ENCODE measurements around the gene ABLIM3. TPM values are rescaled to one million over a fixed set of nuclear protein-coding genes. Genes with fewer than 3 reads are reported as not detected.

ABLIM3 gene
- polyA plus RNA-seq, 1 donor from 2014 or later: 17.7 TPM

DNA sequence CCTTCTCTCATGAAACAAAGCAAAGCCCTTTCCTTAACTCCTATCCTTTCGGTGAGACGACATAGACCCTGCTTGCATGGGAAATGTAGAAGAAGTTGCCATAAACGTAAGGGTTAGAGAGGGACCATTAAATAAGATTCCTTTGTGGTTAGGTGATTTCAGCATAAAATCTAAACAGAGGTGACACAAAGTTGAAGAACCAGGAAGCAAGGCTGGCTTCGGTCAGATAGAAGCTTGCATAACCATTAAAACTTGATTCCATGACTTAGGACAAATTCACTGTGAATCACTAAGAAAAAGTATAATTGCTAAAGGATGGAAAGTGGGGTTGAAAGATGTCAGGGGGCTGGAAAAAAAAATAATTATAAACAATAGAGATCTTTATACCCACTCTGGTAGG is 30.9 kb upstream of the ABLIM3 start:
- H3K36me3 ChIP-seq (ENCODE audit: insufficient read depth, low read length): no peaks in the 10 kb centered on the region
- no peak overlapping the region for H3K4me3 ChIP-seq (ENCODE audit: low read length)
- no peaks in the 10 kb centered on the region for H4K20me1 ChIP-seq (ENCODE audit: insufficient read depth)
- no peaks in the 10 kb centered on the region for H3K79me2 ChIP-seq (replicated peaks; ENCODE audit: insufficient read depth, low read length)
- H3K9me2 ChIP-seq (ENCODE audit: insufficient read depth, low read length): no peaks in the 10 kb centered on the region
- no peak overlapping the region for H3K4me2 ChIP-seq (ENCODE audit: low read length)
- H3F3A ChIP-seq (ENCODE audit: insufficient read depth, low read length, poor library complexity, severe bottlenecking): no peaks in the 10 kb centered on the region
- no peak overlapping the region for H3K27ac ChIP-seq (ENCODE audit: low read length)
- H3K9me3 ChIP-seq (ENCODE audit: low read length): no peaks in the 10 kb centered on the region
- no peak overlapping the region for H3K9ac ChIP-seq (ENCODE audit: low read length)
- H3K27me3 ChIP-seq (ENCODE audit: insufficient read depth, low read depth, low read length): no peaks in the 10 kb centered on the region
- H2AFZ ChIP-seq (ENCODE audit: low read depth, low read length): no peak overlapping the region
- TF ChIP-seq EZH2 (IDR thresholded peaks at IDR 0.05; ENCODE audit: borderline replicate concordance, insufficient read depth, low read length, poor library complexity, severe bottlenecking) (no peak), MXI1 (conservative IDR thresholded peaks at IDR 0.05; ENCODE audit: poor library complexity, severe bottlenecking) (no peak), RAD21 (conservative IDR thresholded peaks at IDR 0.05) (no peak), TAF1 (IDR thresholded peaks at IDR 0.05; ENCODE audit: low read depth) (no peak), SMC3 (conservative IDR thresholded peaks at IDR 0.05; ENCODE audit: poor library complexity) (no peak), POLR2AphosphoS5 (IDR thresholded peaks at IDR 0.05) (no peak), EP300 (conservative IDR thresholded peaks at IDR 0.05; ENCODE audit: poor library complexity, severe bottlenecking) (no peak)
- TF ChIP-seq, protein P1, sequence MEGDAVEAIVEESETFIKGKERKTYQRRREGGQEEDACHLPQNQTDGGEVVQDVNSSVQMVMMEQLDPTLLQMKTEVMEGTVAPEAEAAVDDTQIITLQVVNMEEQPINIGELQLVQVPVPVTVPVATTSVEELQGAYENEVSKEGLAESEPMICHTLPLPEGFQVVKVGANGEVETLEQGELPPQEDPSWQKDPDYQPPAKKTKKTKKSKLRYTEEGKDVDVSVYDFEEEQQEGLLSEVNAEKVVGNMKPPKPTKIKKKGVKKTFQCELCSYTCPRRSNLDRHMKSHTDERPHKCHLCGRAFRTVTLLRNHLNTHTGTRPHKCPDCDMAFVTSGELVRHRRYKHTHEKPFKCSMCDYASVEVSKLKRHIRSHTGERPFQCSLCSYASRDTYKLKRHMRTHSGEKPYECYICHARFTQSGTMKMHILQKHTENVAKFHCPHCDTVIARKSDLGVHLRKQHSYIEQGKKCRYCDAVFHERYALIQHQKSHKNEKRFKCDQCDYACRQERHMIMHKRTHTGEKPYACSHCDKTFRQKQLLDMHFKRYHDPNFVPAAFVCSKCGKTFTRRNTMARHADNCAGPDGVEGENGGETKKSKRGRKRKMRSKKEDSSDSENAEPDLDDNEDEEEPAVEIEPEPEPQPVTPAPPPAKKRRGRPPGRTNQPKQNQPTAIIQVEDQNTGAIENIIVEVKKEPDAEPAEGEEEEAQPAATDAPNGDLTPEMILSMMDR (IDR thresholded peaks at IDR 0.05; ENCODE audit: poor library complexity, severe bottlenecking): no peak
- TF ChIP-seq, protein P2, sequence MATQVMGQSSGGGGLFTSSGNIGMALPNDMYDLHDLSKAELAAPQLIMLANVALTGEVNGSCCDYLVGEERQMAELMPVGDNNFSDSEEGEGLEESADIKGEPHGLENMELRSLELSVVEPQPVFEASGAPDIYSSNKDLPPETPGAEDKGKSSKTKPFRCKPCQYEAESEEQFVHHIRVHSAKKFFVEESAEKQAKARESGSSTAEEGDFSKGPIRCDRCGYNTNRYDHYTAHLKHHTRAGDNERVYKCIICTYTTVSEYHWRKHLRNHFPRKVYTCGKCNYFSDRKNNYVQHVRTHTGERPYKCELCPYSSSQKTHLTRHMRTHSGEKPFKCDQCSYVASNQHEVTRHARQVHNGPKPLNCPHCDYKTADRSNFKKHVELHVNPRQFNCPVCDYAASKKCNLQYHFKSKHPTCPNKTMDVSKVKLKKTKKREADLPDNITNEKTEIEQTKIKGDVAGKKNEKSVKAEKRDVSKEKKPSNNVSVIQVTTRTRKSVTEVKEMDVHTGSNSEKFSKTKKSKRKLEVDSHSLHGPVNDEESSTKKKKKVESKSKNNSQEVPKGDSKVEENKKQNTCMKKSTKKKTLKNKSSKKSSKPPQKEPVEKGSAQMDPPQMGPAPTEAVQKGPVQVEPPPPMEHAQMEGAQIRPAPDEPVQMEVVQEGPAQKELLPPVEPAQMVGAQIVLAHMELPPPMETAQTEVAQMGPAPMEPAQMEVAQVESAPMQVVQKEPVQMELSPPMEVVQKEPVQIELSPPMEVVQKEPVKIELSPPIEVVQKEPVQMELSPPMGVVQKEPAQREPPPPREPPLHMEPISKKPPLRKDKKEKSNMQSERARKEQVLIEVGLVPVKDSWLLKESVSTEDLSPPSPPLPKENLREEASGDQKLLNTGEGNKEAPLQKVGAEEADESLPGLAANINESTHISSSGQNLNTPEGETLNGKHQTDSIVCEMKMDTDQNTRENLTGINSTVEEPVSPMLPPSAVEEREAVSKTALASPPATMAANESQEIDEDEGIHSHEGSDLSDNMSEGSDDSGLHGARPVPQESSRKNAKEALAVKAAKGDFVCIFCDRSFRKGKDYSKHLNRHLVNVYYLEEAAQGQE (IDR thresholded peaks at IDR 0.05; ENCODE audit: borderline replicate concordance): no peak

DNA sequence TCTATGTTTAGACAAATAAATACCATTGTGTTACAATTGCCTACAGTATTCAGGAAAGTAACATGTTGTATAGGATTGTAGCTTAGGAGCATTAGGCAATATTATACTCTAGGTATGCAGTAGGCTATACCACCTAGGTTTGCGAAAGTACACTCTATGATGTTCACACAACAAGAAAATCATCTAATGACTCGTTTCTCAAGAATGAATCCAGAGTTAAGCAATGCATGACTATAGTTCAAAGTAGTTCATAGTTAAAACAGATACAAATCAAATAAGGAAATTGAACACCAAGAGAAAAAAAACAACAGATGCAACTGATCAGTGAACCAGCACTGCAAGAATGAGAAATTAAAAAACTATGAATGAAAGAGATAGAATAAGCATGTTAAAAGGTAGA is 27.6 kb upstream of the ABLIM3 start:
- no peak for TF ChIP-seq POLR2AphosphoS5 (IDR thresholded peaks at IDR 0.05)
- TF ChIP-seq EZH2 (IDR thresholded peaks at IDR 0.05; ENCODE audit: borderline replicate concordance, insufficient read depth, low read length, poor library complexity, severe bottlenecking): no peak
- TF ChIP-seq MXI1 (conservative IDR thresholded peaks at IDR 0.05; ENCODE audit: poor library complexity, severe bottlenecking): no peak
- TF ChIP-seq TAF1 (IDR thresholded peaks at IDR 0.05; ENCODE audit: low read depth): no peak
- TF ChIP-seq, protein P2 (IDR thresholded peaks at IDR 0.05; ENCODE audit: borderline replicate concordance): no peak
- TF ChIP-seq, protein P1 (IDR thresholded peaks at IDR 0.05; ENCODE audit: poor library complexity, severe bottlenecking): no peak
- TF ChIP-seq RAD21 (conservative IDR thresholded peaks at IDR 0.05): no peak
- TF ChIP-seq EP300 (conservative IDR thresholded peaks at IDR 0.05; ENCODE audit: poor library complexity, severe bottlenecking): no peak
- no peak for TF ChIP-seq SMC3 (conservative IDR thresholded peaks at IDR 0.05; ENCODE audit: poor library complexity)
- H3K4me2 ChIP-seq (ENCODE audit: low read length): no peak overlapping the region
- H3K27me3 ChIP-seq (ENCODE audit: insufficient read depth, low read depth, low read length): no peaks in the 10 kb centered on the region
- no peak overlapping the region for H3K27ac ChIP-seq (ENCODE audit: low read length)
- no peaks in the 10 kb centered on the region for H3K36me3 ChIP-seq (ENCODE audit: insufficient read depth, low read length)
- H3K79me2 ChIP-seq (replicated peaks; ENCODE audit: insufficient read depth, low read length): no peaks in the 10 kb centered on the region
- no peaks in the 10 kb centered on the region for H4K20me1 ChIP-seq (ENCODE audit: insufficient read depth)
- H3K4me3 ChIP-seq (ENCODE audit: low read length): no peak overlapping the region
- no peak overlapping the region for H2AFZ ChIP-seq (ENCODE audit: low read depth, low read length)
- no peaks in the 10 kb centered on the region for H3K9me2 ChIP-seq (ENCODE audit: insufficient read depth, low read length)
- no peaks in the 10 kb centered on the region for H3F3A ChIP-seq (ENCODE audit: insufficient read depth, low read length, poor library complexity, severe bottlenecking)
- H3K9ac ChIP-seq (ENCODE audit: low read length): no peak overlapping the region
- H3K9me3 ChIP-seq (ENCODE audit: low read length): no peaks in the 10 kb centered on the region
